SHP77 treated with DMSO at 0.1 percent for 48 hours (cell line): Measurements from ENCODE around the gene NPB.

ENCODE experiments used
- DNase-seq: peaks from one replicate; lab custom pipeline; 2025; lab: John Stamatoyannopoulos, UW

NPB gene

GRCh38 chr17:81869221-81870130 is 32.6 kb upstream of the NPB start:
- no peak for DNase-seq

GRCh38 chr17:81870131-81870980 is 31.7 kb upstream of the NPB start:
- DNase-seq: no peak

- DNase-seq: no peak
Measured at GRCh38 chr17:81870981-81871386, 31.1 kb upstream of the NPB start, which contains the start of gene ARHGDIA. Gene ARHGDIA, minus strand, starts transcription at chr17:81871337. Its CDS starts 1,407 bp downstream, at chr17:81869930.

GRCh38 chr17:81871387-81872230 is 30.4 kb upstream of the NPB start:
- peak; percentile 59 for DNase-seq

GRCh38 chr17:81877569-81877968 is 24.5 kb upstream of the NPB start:
- no peak for DNase-seq

- no peak for DNase-seq
Measured at GRCh38 chr17:81878294-81878693, 23.7 kb upstream of the NPB start.

GRCh38 chr17:81879121-81879520 is 22.9 kb upstream of the NPB start:
- DNase-seq: no peak

GRCh38 chr17:81884520-81884919 is 17.5 kb upstream of the NPB start:
- DNase-seq: no peak

GRCh38 chr17:81884968-81885367 is 17.1 kb upstream of the NPB start:
- no peak for DNase-seq

GRCh38 chr17:81885454-81885853 is 16.6 kb upstream of the NPB start:
- DNase-seq: no peak

GRCh38 chr17:81885869-81886548 is 16.0 kb upstream of the NPB start:
- no peak for DNase-seq

GRCh38 chr17:81888105-81888987 is 13.7 kb upstream of the NPB start:
- no peak for DNase-seq

- DNase-seq: no peak
Measured at GRCh38 chr17:81888988-81889595, 12.9 kb upstream of the NPB start.

GRCh38 chr17:81889602-81890001 is 12.4 kb upstream of the NPB start:
- DNase-seq: no peak

GRCh38 chr17:81890447-81891302 is 11.4 kb upstream of the NPB start:
- no peak for DNase-seq

- no peak for DNase-seq
Measured at GRCh38 chr17:81891303-81891552, 10.8 kb upstream of the NPB start.

GRCh38 chr17:81895400-81895799 is 6.6 kb upstream of the NPB start:
- DNase-seq: no peak

GRCh38 chr17:81898029-81898866 is 3.8 kb upstream of the NPB start:
- DNase-seq: no peak
